GM23338 (cell line): ENCODE measurements around the gene MTA1. TPM values are rescaled to one million over a fixed set of nuclear protein-coding genes. Genes with fewer than 3 reads are reported as not detected.

Source experiments
- ATAC-seq: fragments of 200-7000 bp; cut with Tn5 transposase; 3 replicates; pipeline ENCODE4 v1.9.1; 2020
- DNase-seq: peaks from one replicate; pipeline ENCODE4 v3.0.0-alpha.2; 2015; ENCODE audit warnings: low spot score
- H2AFZ ChIP-seq: fragments of 200-600 bp; sonication (generic); 2 replicates; pipeline ENCODE4 v1.8.0; 2016; ENCODE audit warnings: antibody characterized with exemption, mild to moderate bottlenecking, moderate library complexity
- H3F3A ChIP-seq: fragments of 200-600 bp; sonication (generic); replicated peaks from 2 replicates; pipeline ENCODE4 v1.8.0; 2017; ENCODE audit warnings: antibody characterized with exemption, mixed run types, low read depth
- H3K27ac ChIP-seq: fragments of 200-600 bp; sonication (generic); 2 replicates; pipeline ENCODE4 v1.6.1; 2016; ENCODE audit warnings: low read depth
- H3K27me3 ChIP-seq: fragments of 200-600 bp; sonication (generic); 2 replicates; pipeline ENCODE4 v1.8.0; 2016; ENCODE audit warnings: mild to moderate bottlenecking, mixed run types, moderate library complexity; ENCODE audit not compliant: insufficient read depth
- H3K36me3 ChIP-seq: fragments of 200-600 bp; sonication (generic); 2 replicates; pipeline ENCODE4 v1.8.0; 2016; ENCODE audit warnings: mild to moderate bottlenecking; ENCODE audit not compliant: insufficient read depth
- H3K4me1 ChIP-seq: fragments of 200-600 bp; sonication (generic); 2 replicates; pipeline ENCODE4 v1.8.0; 2016; ENCODE audit warnings: mild to moderate bottlenecking, moderate library complexity; ENCODE audit not compliant: insufficient read depth
- H3K4me2 ChIP-seq: fragments of 200-600 bp; sonication (generic); 2 replicates; pipeline ENCODE4 v1.7.1; 2017; ENCODE audit warnings: mixed run types
- H3K4me3 ChIP-seq: fragments of 200-600 bp; sonication (generic); 2 replicates; pipeline ENCODE4 v1.6.1; 2016; ENCODE audit warnings: mixed run types
- H3K79me2 ChIP-seq: fragments of 200-600 bp; sonication (generic); replicated peaks from 2 replicates; pipeline ENCODE4 v1.8.0; 2017; ENCODE audit warnings: mild to moderate bottlenecking; ENCODE audit not compliant: insufficient read depth
- H3K9me2 ChIP-seq: fragments of 200-600 bp; sonication (generic); 2 replicates; pipeline ENCODE4 v1.8.0; 2017; ENCODE audit not compliant: insufficient read depth
- H4K20me1 ChIP-seq: fragments of 200-600 bp; sonication (generic); replicated peaks from 2 replicates; pipeline ENCODE4 v1.8.0; 2017; ENCODE audit warnings: mild to moderate bottlenecking; ENCODE audit not compliant: insufficient read depth
- H3K27ac Mint-ChIP-seq: 2 replicates; pipeline ENCODE4 v1.8.0; 2020; ENCODE audit warnings: inconsistent platforms, mild to moderate bottlenecking, moderate library complexity, mixed read lengths
- H3K27me3 Mint-ChIP-seq: 3 replicates; pipeline ENCODE4 v1.8.0; 2022; ENCODE audit warnings: low read depth, mild to moderate bottlenecking, moderate library complexity, mixed read lengths, inconsistent platforms; ENCODE audit not compliant: insufficient read depth, poor library complexity
- H3K36me3 Mint-ChIP-seq: 3 replicates; pipeline ENCODE4 v1.8.0; 2021; ENCODE audit warnings: low read depth, mild to moderate bottlenecking, inconsistent platforms, moderate library complexity, mixed read lengths
- H3K4me1 Mint-ChIP-seq: 3 replicates; pipeline ENCODE4 v1.8.0; 2020; ENCODE audit warnings: mild to moderate bottlenecking, inconsistent platforms, mixed read lengths
- H3K4me3 Mint-ChIP-seq: 3 replicates; pipeline ENCODE4 v1.8.0; 2021; ENCODE audit warnings: moderate library complexity, mild to moderate bottlenecking, inconsistent platforms, mixed read lengths
- H3K9me3 Mint-ChIP-seq: 3 replicates; pipeline ENCODE4 v1.8.0; 2020; ENCODE audit warnings: moderate library complexity, mild to moderate bottlenecking, inconsistent platforms, mixed read lengths
- CREB1 ChIP-seq: fragments of 250-450 bp; sonication (Bioruptor Pico); IDR thresholded peaks from 2 replicates; pipeline ENCODE4 v1.5.0; 2020; ENCODE audit warnings: low read depth, mild to moderate bottlenecking, moderate library complexity
- CTCF ChIP-seq, 2 experiments: fragments of 200-600 bp in 1 of 2; sonication (generic) in 1 of 2; conservative IDR thresholded peaks; 2 replicates each; pipeline versions ENCODE4 v1.5.1 to v1.6.1; 2016 to 2017; ENCODE audit warnings: antibody characterized with exemption in 2 of 2, low read depth in 2 of 2, mild to moderate bottlenecking in 2 of 2, moderate library complexity in 1 of 2
- ETS1 ChIP-seq: IDR thresholded peaks from 2 replicates; pipeline ENCODE4 v1.6.1; 2016; ENCODE audit warnings: antibody characterized with exemption
- EZH2 ChIP-seq: fragments of 200-600 bp; sonication (generic); IDR thresholded peaks from one replicate; pipeline ENCODE4 v1.8.0; 2017; ENCODE audit warnings: antibody characterized with exemption, mild to moderate bottlenecking, low read depth; ENCODE audit not compliant: unreplicated experiment
- EZH2phosphoT487 ChIP-seq: fragments of 200-600 bp; sonication (generic); IDR thresholded peaks from one replicate; pipeline ENCODE4 v1.8.1; 2018; ENCODE audit warnings: antibody characterized with exemption; ENCODE audit not compliant: unreplicated experiment
- JUNB ChIP-seq: IDR thresholded peaks from one replicate; pipeline ENCODE4 v1.6.1; 2016; ENCODE audit warnings: antibody characterized with exemption; ENCODE audit not compliant: unreplicated experiment
- NANOG ChIP-seq: IDR thresholded peaks from 2 replicates; pipeline ENCODE4 v1.6.1; 2016; ENCODE audit warnings: antibody characterized with exemption, borderline replicate concordance
- POLR2AphosphoS5 ChIP-seq: IDR thresholded peaks from 2 replicates; pipeline ENCODE4 v1.6.1; 2016; ENCODE audit warnings: antibody characterized with exemption, low read depth
- REST ChIP-seq: IDR thresholded peaks from one replicate; pipeline ENCODE4 v1.6.1; 2018; ENCODE audit warnings: antibody characterized with exemption; ENCODE audit not compliant: unreplicated experiment
- STAT1 ChIP-seq: IDR thresholded peaks from one replicate; pipeline ENCODE4 v1.6.1; 2016; ENCODE audit warnings: antibody characterized with exemption; ENCODE audit not compliant: unreplicated experiment
- ZNF114 ChIP-seq: fragments of 250-450 bp; sonication (Bioruptor Pico); IDR thresholded peaks from 2 replicates; pipeline ENCODE4 v1.5.0; 2020; ENCODE audit warnings: mild to moderate bottlenecking, moderate library complexity
- ZNF331 ChIP-seq: fragments of 250-450 bp; sonication (Bioruptor Pico); IDR thresholded peaks from 2 replicates; pipeline ENCODE4 v1.5.0; 2020; ENCODE audit warnings: low read depth, mild to moderate bottlenecking, moderate library complexity
- ZNF462 ChIP-seq: fragments of 250-450 bp; sonication (Bioruptor Pico); IDR thresholded peaks from 2 replicates; pipeline ENCODE4 v1.5.0; 2020; ENCODE audit warnings: mild to moderate bottlenecking, moderate library complexity
- polyA plus RNA-seq: library from polyadenylated mRNA; unstranded; fragments of >200 nt; fragmentation: Nextera tagmentation; extraction: Ambion mirVana; gene quantifications from 2 replicates; pipeline ENCODE4 v1.2.1, GENCODE V29; 2016
- total RNA-seq: library from RNA; depleted of rRNA; stranded (reverse); fragments of >200 nt; shearing (Covaris generic); gene quantifications from 2 replicates; pipeline ENCODE4 v1.2.3, GENCODE V29; 2014

MTA1 gene
- total and polyA plus RNA-seq, 2 experiments from 2014 or later: 53.3 to 126 TPM

- H3K9me2 ChIP-seq: no peaks in the 10 kb centered on the region
- no peak overlapping the region for H3K4me2 ChIP-seq
- 0 out of 3 replicates have a peak, but pooled peaks cover 2% of the 10 kb centered on the region for H3K4me1 Mint-ChIP-seq
- DNase-seq (no peak), ATAC-seq (no peak)
- H3K27ac ChIP-seq: no peak overlapping the region
- H3K4me1 ChIP-seq: no peaks in the 10 kb centered on the region
- H4K20me1 ChIP-seq: no peaks in the 10 kb centered on the region
- no peak for TF ChIP-seq JUNB
- TF ChIP-seq ZNF462: no peak
- TF ChIP-seq EZH2: no peak
- no peak for TF ChIP-seq CREB1 (CRISPR knock-in tag)
- no peak for TF ChIP-seq ZNF114
- no peak for TF ChIP-seq NANOG
- TF ChIP-seq ETS1: no peak
- no peak for TF ChIP-seq EZH2phosphoT487
- no peak for TF ChIP-seq CTCF (conservative IDR thresholded peaks at IDR 0.05; ENCODE audit: low read depth in 2 of 2)
- no peak for TF ChIP-seq STAT1
- TF ChIP-seq REST: no peak
- no peak for TF ChIP-seq POLR2AphosphoS5
- TF ChIP-seq ZNF331 (CRISPR knock-in tag): no peak
- H3F3A ChIP-seq: no peaks in the 10 kb centered on the region
- no peak overlapping the region for H2AFZ ChIP-seq
- no peaks in the 10 kb centered on the region for H3K36me3 ChIP-seq
- H3K79me2 ChIP-seq: no peaks in the 10 kb centered on the region
- no peak overlapping the region for H3K4me3 ChIP-seq
- no peak overlapping the region for H3K4me3 Mint-ChIP-seq
- H3K27me3 Mint-ChIP-seq: peaks cover 2% of the 10 kb centered on the region
- no peak overlapping the region for H3K27ac Mint-ChIP-seq
- no peaks in the 10 kb centered on the region; the same call in 2 of the 3 replicates for H3K9me3 Mint-ChIP-seq
- H3K36me3 Mint-ChIP-seq: no peaks in the 10 kb centered on the region
- no peaks in the 10 kb centered on the region for H3K27me3 ChIP-seq
Observed at GRCh38 chr14:105501504-105502291, 82.1 kb downstream of the MTA1 start.
